Lower lobe of right lung (tissue), 2 donors: ENCODE results near the gene AMER3. TPM values are rescaled to one million over a fixed set of nuclear protein-coding genes. Genes with fewer than 3 reads are reported as not detected.

Source experiments
- ATAC-seq, 2 donors: fragments of 200-7000 bp; cut with Tn5 transposase; one replicate each; pipeline ENCODE4 v1.9.1; 2020 to 2022; ENCODE audit warnings: mild to moderate bottlenecking in 2 of 2, moderate library complexity in 2 of 2
- DNase-seq: peaks from one replicate; pipeline ENCODE4 v3.0.0-alpha.2; 2020
- H3K27ac ChIP-seq: fragments of 200-600 bp; one replicate; pipeline ENCODE4 v1.8.0; 2022
- H3K27me3 ChIP-seq: fragments of 200-600 bp; one replicate; pipeline ENCODE4 v1.8.0; 2022; ENCODE audit warnings: low read depth
- H3K36me3 ChIP-seq: fragments of 200-600 bp; one replicate; pipeline ENCODE4 v1.8.0; 2022; ENCODE audit warnings: mild to moderate bottlenecking
- H3K4me1 ChIP-seq: fragments of 200-600 bp; one replicate; pipeline ENCODE4 v1.8.0; 2022
- H3K4me3 ChIP-seq: fragments of 200-600 bp; one replicate; pipeline ENCODE4 v1.8.0; 2022; ENCODE audit warnings: mild to moderate bottlenecking
- H3K9me3 ChIP-seq: fragments of 200-600 bp; one replicate; pipeline ENCODE4 v1.8.0; 2022
- CTCF ChIP-seq: fragments of 200-600 bp; IDR thresholded peaks from one replicate; pipeline ENCODE4 v1.8.0; 2022; ENCODE audit warnings: antibody characterized with exemption, mild to moderate bottlenecking
- intact Hi-C: fragments of 100-400 bp; cut with DNase I; formaldehyde crosslinking; loops from one replicate; pipeline ENCODE4 v1.11.0; 2022
- total RNA-seq: library from RNA; stranded (reverse); fragmentation: NEBNext Ultra II Directional; extraction: Animal tissue kit (Norgen Biotek cat#: 25700); gene quantifications from one replicate; pipeline ENCODE4 v1.2.1, GENCODE V29; 2021
- donor health status: DM: no; HTN: yes; CAD: no; lungs with severe emphysema.

AMER3 gene
- total RNA-seq, 1 donor from 2014 or later: not detected

- Histone ChIP-seq H3K27ac (no peak overlapping the region), H3K4me1 (no peaks in the 10 kb centered on the region), H3K36me3 (no peaks in the 10 kb centered on the region), H3K27me3 (no peaks in the 10 kb centered on the region), H3K9me3 (no peaks in the 10 kb centered on the region), H3K4me3 (no peak overlapping the region)
- intact Hi-C loops: no loop called here
- ATAC-seq (no peak), DNase-seq (no peak)
- no peak for TF ChIP-seq CTCF
These were observed 52.5 kb downstream of the AMER3 start for GRCh38 chr2:130807659-130808385.

- no peaks in the 10 kb centered on the region for H3K4me1 ChIP-seq
- H3K4me3 ChIP-seq: no peak overlapping the region
- ATAC-seq (no peak), DNase-seq (no peak)
- no peak overlapping the region for H3K27ac ChIP-seq
- no peaks in the 10 kb centered on the region for H3K36me3 ChIP-seq
- H3K9me3 ChIP-seq: no peaks in the 10 kb centered on the region
- intact Hi-C loops: no loop called here
- no peak for TF ChIP-seq CTCF
- H3K27me3 ChIP-seq: no peaks in the 10 kb centered on the region
These were observed 53.3 kb downstream of the AMER3 start for GRCh38 chr2:130808482-130809268.

- H3K9me3 ChIP-seq: no peaks in the 10 kb centered on the region
- H3K4me1 ChIP-seq: no peaks in the 10 kb centered on the region
- no peak overlapping the region for H3K4me3 ChIP-seq
- no peak for TF ChIP-seq CTCF
- ATAC-seq: no peak
- H3K36me3 ChIP-seq: no peaks in the 10 kb centered on the region
- intact Hi-C loops: no loop called here
- DNase-seq: no peak
- H3K27ac ChIP-seq: no peak overlapping the region
- peaks cover 12% of the 10 kb centered on the region for H3K27me3 ChIP-seq
These were observed 55.1 kb downstream of the AMER3 start for GRCh38 chr2:130810490-130810889.

GRCh38 chr2:130813722-130814121 is 58.4 kb downstream of the AMER3 start:
- ATAC-seq (no peak), DNase-seq (no peak)
- no peak overlapping the region for H3K4me3 ChIP-seq
- no peaks in the 10 kb centered on the region for H3K36me3 ChIP-seq
- TF ChIP-seq CTCF: no peak
- intact Hi-C loops: no loop called here
- H3K27ac ChIP-seq: no peak overlapping the region
- no peaks in the 10 kb centered on the region for H3K9me3 ChIP-seq
- H3K27me3 ChIP-seq: peaks cover 12% of the 10 kb centered on the region
- H3K4me1 ChIP-seq: no peaks in the 10 kb centered on the region

GRCh38 chr2:130814931-130815680 is 59.8 kb downstream of the AMER3 start:
- peaks cover 22% of the 10 kb centered on the region for H3K27me3 ChIP-seq

More at GRCh38 chr2:130814931-130815680, 59.8 kb downstream of the AMER3 start:
- Histone ChIP-seq H3K27ac (no peak overlapping the region), H3K36me3 (no peaks in the 10 kb centered on the region), H3K4me3 (no peak overlapping the region), H3K9me3 (no peaks in the 10 kb centered on the region), H3K4me1 (no peaks in the 10 kb centered on the region)
- intact Hi-C loops: no loop called here
- TF ChIP-seq CTCF: no peak
- DNase-seq: no peak
- ATAC-seq: no peak
